Gastrocnemius medialis (tissue), 4 donors: ENCODE results near the gene MED17.

Source experiments
- POLR2A ChIP-seq, 2 donors: fragments of 450-650 bp; IDR thresholded peaks; one replicate each; pipeline ENCODE4 v1.6.1; 2017; ENCODE audit warnings: antibody characterized with exemption in 2 of 2, mild to moderate bottlenecking in 2 of 2, moderate library complexity in 2 of 2
- TF ChIP-seq, protein P1 (sequence below), 5 experiments: fragments of 450-650 bp in 3 of 5; fragments of 200-600 bp in 2 of 5; sonication (generic) in 2 of 5; IDR thresholded peaks in 4 of 5; conservative IDR thresholded peaks in 1 of 5; 1 replicate in 4 of 5; 2 replicates in 1 of 5; pipeline ENCODE4 v1.5.1; 2016 to 2019; ENCODE audit warnings: antibody characterized with exemption in 5 of 5, mild to moderate bottlenecking in 3 of 5, moderate library complexity in 3 of 5

DNA sequence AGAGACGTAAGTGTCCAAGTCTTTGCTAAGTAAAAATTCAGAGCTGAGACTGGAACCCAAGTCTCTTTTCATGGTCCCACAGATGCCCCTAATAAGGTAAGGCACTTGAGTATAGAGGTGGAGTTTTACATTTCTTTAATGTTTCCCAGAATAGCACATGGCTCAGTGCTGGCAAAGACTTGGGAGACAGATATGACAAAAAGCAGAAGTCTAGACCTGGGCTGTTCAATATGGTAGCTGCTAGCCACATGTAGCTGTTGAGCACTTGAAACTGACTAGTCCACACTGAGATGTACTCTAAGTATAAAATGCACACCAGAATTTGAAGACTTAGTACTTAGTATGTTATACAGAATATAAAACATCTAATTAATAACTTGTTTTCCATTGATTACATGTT lies 48.7 kb downstream of the MED17 start:
- TF ChIP-seq, protein P1, sequence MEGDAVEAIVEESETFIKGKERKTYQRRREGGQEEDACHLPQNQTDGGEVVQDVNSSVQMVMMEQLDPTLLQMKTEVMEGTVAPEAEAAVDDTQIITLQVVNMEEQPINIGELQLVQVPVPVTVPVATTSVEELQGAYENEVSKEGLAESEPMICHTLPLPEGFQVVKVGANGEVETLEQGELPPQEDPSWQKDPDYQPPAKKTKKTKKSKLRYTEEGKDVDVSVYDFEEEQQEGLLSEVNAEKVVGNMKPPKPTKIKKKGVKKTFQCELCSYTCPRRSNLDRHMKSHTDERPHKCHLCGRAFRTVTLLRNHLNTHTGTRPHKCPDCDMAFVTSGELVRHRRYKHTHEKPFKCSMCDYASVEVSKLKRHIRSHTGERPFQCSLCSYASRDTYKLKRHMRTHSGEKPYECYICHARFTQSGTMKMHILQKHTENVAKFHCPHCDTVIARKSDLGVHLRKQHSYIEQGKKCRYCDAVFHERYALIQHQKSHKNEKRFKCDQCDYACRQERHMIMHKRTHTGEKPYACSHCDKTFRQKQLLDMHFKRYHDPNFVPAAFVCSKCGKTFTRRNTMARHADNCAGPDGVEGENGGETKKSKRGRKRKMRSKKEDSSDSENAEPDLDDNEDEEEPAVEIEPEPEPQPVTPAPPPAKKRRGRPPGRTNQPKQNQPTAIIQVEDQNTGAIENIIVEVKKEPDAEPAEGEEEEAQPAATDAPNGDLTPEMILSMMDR (IDR thresholded peaks at IDR 0.05 in 4 of 5, conservative IDR thresholded peaks at IDR 0.05 in 1 of 5), result no peak
- TF ChIP-seq POLR2A (IDR thresholded peaks at IDR 0.05), result no peak
